ENCODE data around the gene KLHL40.

- no peak for TF ChIP-seq EP300 (IDR thresholded peaks at IDR 0.05; ENCODE audit: low read depth)
- no peak for TF ChIP-seq POLR2A (IDR thresholded peaks at IDR 0.05)
- no peak for TF ChIP-seq CTCF (IDR thresholded peaks at IDR 0.05)
These were observed 28.4 kb downstream of the KLHL40 start for GRCh38 chr3:42713747-42714146.
